ENCODE data around the gene VOPP1. TPM values are rescaled to one million over a fixed set of nuclear protein-coding genes. Genes with fewer than 3 reads are reported as not detected.

The VOPP1 gene
- total and polyA plus RNA-seq, 7 donors = 16.3 to 45.7 (median 29.7) TPM

GRCh38 chr7:55546814-55547213, 25.5 kb downstream of the VOPP1 start:
- intact Hi-C loops (cut with DNase I) = loop anchor here in 1 of 2 donors (5.0 kb wide), 1 partner anchor 45 kb away; no protein-coding TSS in a partner anchor
- TF ChIP-seq, protein P1, sequence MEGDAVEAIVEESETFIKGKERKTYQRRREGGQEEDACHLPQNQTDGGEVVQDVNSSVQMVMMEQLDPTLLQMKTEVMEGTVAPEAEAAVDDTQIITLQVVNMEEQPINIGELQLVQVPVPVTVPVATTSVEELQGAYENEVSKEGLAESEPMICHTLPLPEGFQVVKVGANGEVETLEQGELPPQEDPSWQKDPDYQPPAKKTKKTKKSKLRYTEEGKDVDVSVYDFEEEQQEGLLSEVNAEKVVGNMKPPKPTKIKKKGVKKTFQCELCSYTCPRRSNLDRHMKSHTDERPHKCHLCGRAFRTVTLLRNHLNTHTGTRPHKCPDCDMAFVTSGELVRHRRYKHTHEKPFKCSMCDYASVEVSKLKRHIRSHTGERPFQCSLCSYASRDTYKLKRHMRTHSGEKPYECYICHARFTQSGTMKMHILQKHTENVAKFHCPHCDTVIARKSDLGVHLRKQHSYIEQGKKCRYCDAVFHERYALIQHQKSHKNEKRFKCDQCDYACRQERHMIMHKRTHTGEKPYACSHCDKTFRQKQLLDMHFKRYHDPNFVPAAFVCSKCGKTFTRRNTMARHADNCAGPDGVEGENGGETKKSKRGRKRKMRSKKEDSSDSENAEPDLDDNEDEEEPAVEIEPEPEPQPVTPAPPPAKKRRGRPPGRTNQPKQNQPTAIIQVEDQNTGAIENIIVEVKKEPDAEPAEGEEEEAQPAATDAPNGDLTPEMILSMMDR (IDR thresholded peaks at IDR 0.05) = no peak
- no peaks in the 10 kb centered on the region for H3K36me3 ChIP-seq (ENCODE audit: insufficient read depth in 1 of 2, low read depth in 1 of 2)
- 14 to 22% (median 14%) methylated on average over 5 of the region's 5 CpGs for WGBS, 3 donors
- H3K27me3 ChIP-seq (ENCODE audit: insufficient read depth in 3 of 3, low read length in 2 of 3) = no peaks in the 10 kb centered on the region
- no peak overlapping the region for H3K4me3 ChIP-seq
- peaks cover 70% of the 10 kb centered on the region for H3K4me1 ChIP-seq
- DNase-seq (peak; percentile 86 to 93), ATAC-seq (peak; percentile 86 to 93 (median 92))
- no peaks in the 10 kb centered on the region for H3K9me3 ChIP-seq
- peak overlapping the region; percentile 89 for H3K27ac ChIP-seq

DNA sequence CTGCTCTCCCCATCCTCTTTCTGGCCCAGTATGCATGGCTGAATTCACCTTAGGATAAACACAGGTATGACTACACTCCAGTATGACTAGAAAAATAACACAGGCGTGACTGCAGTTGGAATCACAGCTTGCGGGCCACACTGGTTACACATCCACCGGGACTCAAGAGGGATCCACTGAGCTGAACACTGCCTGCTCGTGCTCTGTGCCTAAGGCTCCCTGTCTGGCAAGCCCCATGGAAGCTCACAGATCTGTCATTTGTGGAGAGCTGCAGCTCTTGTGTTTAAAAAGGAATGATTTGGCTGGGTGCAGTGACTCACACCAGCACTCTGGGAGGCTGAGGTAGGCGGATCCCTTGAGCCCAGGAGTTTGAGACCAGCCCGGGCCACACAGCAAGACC, 26.8 kb downstream of the VOPP1 start:
- WGBS, 3 donors = 55 to 75% (median 59%) methylated on average over 6 of the region's 6 CpGs
- Histone ChIP-seq H3K27me3 (ENCODE audit: insufficient read depth in 3 of 3, low read length in 2 of 3) (no peaks in the 10 kb centered on the region), H3K27ac (peak overlapping the region; percentile 89), H3K36me3 (ENCODE audit: insufficient read depth in 1 of 2, low read depth in 1 of 2) (no peaks in the 10 kb centered on the region), H3K4me3 (no peak overlapping the region), H3K9me3 (no peaks in the 10 kb centered on the region), H3K4me1 (peaks cover 66% of the 10 kb centered on the region)
- DNase-seq = peak in 1 of 2 donors; percentile 31
- ATAC-seq = peak; percentile 69 to 81 (median 78)
- intact Hi-C loops (cut with DNase I) = loop anchor here in 1 of 2 donors (5.0 kb wide), 1 partner anchor 47 kb away; no protein-coding TSS in a partner anchor
- TF ChIP-seq, protein P1 (IDR thresholded peaks at IDR 0.05) = peak; percentile 23

DNA sequence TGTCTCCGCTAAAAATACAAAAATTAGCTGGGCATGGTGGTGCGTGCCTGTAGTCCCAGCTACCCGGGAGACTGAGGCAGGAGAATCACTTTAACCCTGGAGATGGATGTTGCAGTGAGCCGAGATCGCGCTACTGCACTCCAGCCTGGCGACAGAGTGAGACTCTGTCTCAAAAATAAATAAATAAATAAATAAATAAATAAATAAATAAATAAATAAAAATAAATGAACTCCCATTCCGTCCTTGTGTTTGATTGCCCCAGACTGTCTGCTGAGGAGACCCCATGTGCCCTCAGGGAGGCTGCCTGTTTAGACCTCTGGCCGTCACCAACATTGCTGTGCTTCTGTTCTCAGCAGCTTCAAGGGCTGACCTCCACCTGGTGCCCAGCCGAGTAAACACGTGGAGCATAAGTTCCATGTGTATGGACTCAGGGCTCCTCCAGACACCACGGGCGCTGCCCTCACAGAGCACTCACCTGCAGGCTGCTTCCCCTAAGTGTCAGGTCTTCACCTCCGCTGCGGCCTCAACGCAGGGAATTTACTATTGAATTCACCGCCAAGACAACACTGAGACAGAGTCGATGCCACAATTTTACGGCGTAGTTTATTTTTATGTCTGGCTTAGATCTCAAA, 32.0 kb downstream of the VOPP1 start:
- intact Hi-C loops (cut with DNase I) = no loop called here
- H3K4me1 ChIP-seq = peaks cover 58% of the 10 kb centered on the region
- 87 to 94% (median 88%) methylated on average over 20 of the region's 20 CpGs for WGBS, 3 donors

DNA sequence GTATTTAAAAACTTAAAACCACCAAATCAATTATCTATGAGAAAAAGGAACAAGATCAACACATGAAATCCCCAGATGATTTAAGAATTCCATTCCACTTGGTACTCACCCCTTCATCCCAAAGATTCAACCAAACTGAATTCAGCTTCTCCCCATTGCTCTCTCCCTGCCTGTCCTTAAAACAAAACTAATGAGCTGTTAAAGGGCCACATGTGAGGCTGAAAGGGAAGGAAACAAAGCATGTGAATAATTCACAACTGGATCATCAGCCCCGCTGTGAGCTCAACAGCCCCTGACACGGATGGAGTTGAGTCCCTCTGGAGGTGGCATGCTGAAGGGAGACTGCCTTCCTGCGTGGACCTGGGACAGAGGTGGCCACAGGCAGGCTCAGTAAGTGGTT, 32.9 kb downstream of the VOPP1 start:
- H3K36me3 ChIP-seq (ENCODE audit: insufficient read depth in 1 of 2, low read depth in 1 of 2) = no peaks in the 10 kb centered on the region
- H3K27ac ChIP-seq = no peak overlapping the region
- intact Hi-C loops (cut with DNase I) = no loop called here
- H3K27me3 ChIP-seq (ENCODE audit: insufficient read depth in 3 of 3, low read length in 2 of 3) = no peaks in the 10 kb centered on the region
- no peak overlapping the region for H3K4me3 ChIP-seq
- ATAC-seq (no peak), DNase-seq (no peak)
- no peaks in the 10 kb centered on the region for H3K9me3 ChIP-seq
- H3K4me1 ChIP-seq = peaks cover 58% of the 10 kb centered on the region
- TF ChIP-seq, protein P1 (IDR thresholded peaks at IDR 0.05) = no peak
- 45 to 71% (median 61%) methylated on average over 3 of the region's 3 CpGs for WGBS, 3 donors

More for the DNA sequence above, 32.0 kb downstream of the VOPP1 start:
- ATAC-seq (no peak), DNase-seq (no peak)
- H3K27me3 ChIP-seq (ENCODE audit: insufficient read depth in 3 of 3, low read length in 2 of 3) = no peaks in the 10 kb centered on the region
- no peak overlapping the region for H3K4me3 ChIP-seq
- no peaks in the 10 kb centered on the region for H3K9me3 ChIP-seq
- no peaks in the 10 kb centered on the region for H3K36me3 ChIP-seq (ENCODE audit: insufficient read depth in 1 of 2, low read depth in 1 of 2)
- TF ChIP-seq, protein P1 (IDR thresholded peaks at IDR 0.05) = no peak
- H3K27ac ChIP-seq = no peak overlapping the region

Measured in psoas muscle (tissue), 8 donors.